Jurkat, Clone E6-1 (cell line): ENCODE measurements around the gene SGK2.
"Not testable (repeated sequence)": the region's sequence is repeated elsewhere in the genome, so short reads cannot be mapped to it uniquely, and the experiment has no call there.

Experiments
- DNase-seq: peaks from one replicate; pipeline ENCODE4 v3.0.0-alpha.2; 2011; ENCODE audit warnings: low read depth, low spot score
- H3K4me3 ChIP-seq: 2 replicates; pipeline ENCODE4 v1.5.1; 2011; ENCODE audit warnings: mild to moderate bottlenecking, low read length, control low read depth, moderate library complexity

SGK2 gene

GRCh38 chr20:43583982-43584432 lies 25.2 kb downstream of the SGK2 start:
- H3K4me3 ChIP-seq: no peak overlapping the region
- DNase-seq: no peak

- no peak for DNase-seq
- no peak overlapping the region for H3K4me3 ChIP-seq
These were observed 25.8 kb downstream of the SGK2 start for GRCh38 chr20:43584448-43585136.

- no peak overlapping the region for H3K4me3 ChIP-seq
- no peak for DNase-seq
These were observed 27.8 kb downstream of the SGK2 start for GRCh38 chr20:43586641-43587040.

GRCh38 chr20:43588526-43588925 lies 29.7 kb downstream of the SGK2 start:
- H3K4me3 ChIP-seq, DNase-seq: not testable (repeated sequence)

GRCh38 chr20:43590036-43590391 lies 31.2 kb downstream of the SGK2 start:
- peak; percentile 10 for DNase-seq
- H3K4me3 ChIP-seq: peak overlapping the region; percentile 84

GRCh38 chr20:43590392-43591303 lies 31.8 kb downstream of the SGK2 start, which contains the start of gene IFT52:
IFT52 (plus strand) TSS chr20:43590937; CDS start chr20:43594699, 3,762 bp downstream.
- DNase-seq: peak; percentile 88
- H3K4me3 ChIP-seq: peak within 1 kb of the TSS; percentile 84

GRCh38 chr20:43601960-43602359 lies 43.1 kb downstream of the SGK2 start:
- H3K4me3 ChIP-seq, DNase-seq: not testable (repeated sequence)

GRCh38 chr20:43603124-43603523 lies 44.3 kb downstream of the SGK2 start:
- H3K4me3 ChIP-seq: no peak overlapping the region
- no peak for DNase-seq

GRCh38 chr20:43605715-43606114 lies 46.9 kb downstream of the SGK2 start:
- no peak for DNase-seq
- no peak overlapping the region for H3K4me3 ChIP-seq

GRCh38 chr20:43607278-43607677 lies 48.5 kb downstream of the SGK2 start:
- not testable (repeated sequence) for DNase-seq

GRCh38 chr20:43631598-43631997 lies 72.8 kb downstream of the SGK2 start:
- H3K4me3 ChIP-seq: no peak overlapping the region
- DNase-seq: no peak

More at GRCh38 chr20:43607278-43607677, 48.5 kb downstream of the SGK2 start:
- not testable (repeated sequence) for H3K4me3 ChIP-seq
